ENCODE measurements around the gene PFKFB3.
"Not testable (repeated sequence)": the region's sequence is repeated elsewhere in the genome, so short reads cannot be mapped to it uniquely, and the experiment has no call there.

GRCh38 chr10:6196524-6196923 is 6.2 kb upstream of the PFKFB3 start:
- TF ChIP-seq POLR2A, CTCF (IDR thresholded peaks at IDR 0.05): not testable (repeated sequence)
